ENCODE measurements around the gene AP4M1.

AP4M1 gene, protein sequence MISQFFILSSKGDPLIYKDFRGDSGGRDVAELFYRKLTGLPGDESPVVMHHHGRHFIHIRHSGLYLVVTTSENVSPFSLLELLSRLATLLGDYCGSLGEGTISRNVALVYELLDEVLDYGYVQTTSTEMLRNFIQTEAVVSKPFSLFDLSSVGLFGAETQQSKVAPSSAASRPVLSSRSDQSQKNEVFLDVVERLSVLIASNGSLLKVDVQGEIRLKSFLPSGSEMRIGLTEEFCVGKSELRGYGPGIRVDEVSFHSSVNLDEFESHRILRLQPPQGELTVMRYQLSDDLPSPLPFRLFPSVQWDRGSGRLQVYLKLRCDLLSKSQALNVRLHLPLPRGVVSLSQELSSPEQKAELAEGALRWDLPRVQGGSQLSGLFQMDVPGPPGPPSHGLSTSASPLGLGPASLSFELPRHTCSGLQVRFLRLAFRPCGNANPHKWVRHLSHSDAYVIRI

DNA sequence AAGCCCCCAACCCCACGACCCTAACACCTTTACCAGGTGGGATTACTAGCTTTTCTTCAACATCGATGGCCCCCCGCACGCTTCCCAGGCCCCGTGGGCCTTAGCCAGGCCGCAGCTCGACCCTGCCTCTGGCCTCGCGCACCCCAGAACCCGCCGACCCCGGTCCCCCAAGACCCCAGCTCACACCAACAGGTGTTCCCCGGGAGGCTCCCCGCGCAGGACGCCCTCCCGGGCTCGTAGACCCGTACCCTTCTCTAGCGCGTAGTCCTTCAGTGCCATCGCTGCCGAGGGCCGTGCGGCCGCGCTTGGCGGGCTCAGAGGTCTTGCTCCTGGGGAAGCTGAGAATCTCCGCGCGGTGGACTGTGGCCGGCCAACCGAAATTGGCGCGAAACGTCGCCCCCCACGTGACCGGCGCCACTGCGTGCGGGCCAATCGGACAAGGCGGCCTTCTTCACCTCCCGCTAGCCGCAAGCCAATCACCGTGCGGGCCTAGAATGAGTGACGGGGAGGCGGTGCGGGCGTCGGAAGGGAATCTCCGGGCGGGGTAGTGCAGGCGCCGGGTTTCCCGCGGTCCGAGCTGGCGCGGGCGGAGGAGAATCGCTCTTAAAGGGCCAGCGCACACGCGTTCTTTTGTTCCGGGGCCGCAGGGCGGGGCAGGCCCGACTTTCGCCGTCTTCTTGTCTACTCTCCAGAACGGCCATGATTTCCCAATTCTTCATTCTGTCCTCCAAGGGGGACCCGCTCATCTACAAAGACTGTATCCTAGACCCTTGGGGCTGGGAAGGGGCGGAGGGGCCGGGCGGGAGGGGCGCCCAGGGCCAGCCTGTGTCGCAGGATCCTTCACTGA, at the start of gene AP4M1, which contains the start of gene MCM7:
AP4M1 (plus strand) TSS at position 628 of the 847 bp plus-strand sequence; CDS start at position 700, 72 bp downstream.
MCM7 (minus strand) TSS at position 382 of the 847 bp plus-strand sequence; CDS start at position 279, 103 bp downstream.
- peak within 1 kb of the TSS; percentile 98 for H3K27ac Mint-ChIP-seq
- peaks cover 44% of the 10 kb centered on the region for H3K36me3 Mint-ChIP-seq (ENCODE audit: low read depth)
- H3K4me1 Mint-ChIP-seq: peaks cover 43% of the 10 kb centered on the region
- no peaks in the 10 kb centered on the region for H3K9me3 Mint-ChIP-seq
- DNase-seq (peak; percentile 98), ATAC-seq (peak; percentile 88)
- H3K27me3 Mint-ChIP-seq: peaks cover 2% of the 10 kb centered on the region
- H3K4me3 Mint-ChIP-seq: peak within 1 kb of the TSS; percentile 90

DNA sequence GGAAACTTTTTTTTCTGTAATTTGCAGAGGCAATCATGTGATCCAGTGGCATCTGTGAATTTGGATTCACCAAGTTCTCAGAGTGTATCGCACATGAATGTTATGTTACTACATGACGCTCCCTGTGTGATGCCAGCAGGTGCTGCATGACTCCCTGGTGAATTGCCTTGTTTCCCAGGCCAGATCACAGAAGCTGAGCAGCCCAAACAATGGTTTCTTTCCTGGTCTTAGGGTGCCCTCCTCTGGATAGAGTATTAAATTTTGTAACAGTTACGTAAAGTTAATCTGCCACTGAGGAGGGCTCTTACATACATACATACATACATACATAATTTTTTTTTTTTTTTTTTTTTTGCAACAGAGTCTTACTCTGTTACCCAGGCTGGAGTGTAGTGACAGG, 48.2 kb upstream of the AP4M1 start:
- peak; percentile 6 for ATAC-seq
- Mint-ChIP-seq H3K9me3 (no peaks in the 10 kb centered on the region), H3K4me1 (peaks cover 22% of the 10 kb centered on the region), H3K4me3 (no peak overlapping the region), H3K27me3 (no peaks in the 10 kb centered on the region), H3K27ac (no peak overlapping the region), H3K36me3 (ENCODE audit: low read depth) (peaks cover 2% of the 10 kb centered on the region)
- DNase-seq: no peak

DNA sequence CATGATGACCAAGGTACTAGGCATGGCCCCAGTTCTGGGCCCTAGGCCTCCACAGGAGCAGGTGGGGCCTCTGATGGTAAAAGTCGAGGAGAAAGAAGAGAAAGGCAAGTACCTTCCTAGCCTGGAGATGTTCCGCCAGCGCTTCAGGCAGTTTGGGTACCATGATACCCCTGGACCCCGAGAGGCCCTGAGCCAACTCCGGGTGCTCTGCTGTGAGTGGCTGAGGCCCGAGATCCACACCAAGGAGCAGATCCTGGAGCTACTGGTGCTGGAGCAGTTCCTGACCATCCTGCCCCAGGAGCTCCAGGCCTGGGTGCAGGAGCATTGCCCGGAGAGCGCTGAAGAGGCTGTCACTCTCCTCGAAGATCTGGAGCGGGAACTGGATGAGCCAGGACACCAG, 44.4 kb upstream of the AP4M1 start:
- H3K4me1 Mint-ChIP-seq: no peaks in the 10 kb centered on the region
- ATAC-seq (no peak), DNase-seq (no peak)
- no peaks in the 10 kb centered on the region for H3K27me3 Mint-ChIP-seq
- no peak overlapping the region for H3K27ac Mint-ChIP-seq
- no peaks in the 10 kb centered on the region for H3K9me3 Mint-ChIP-seq
- no peak overlapping the region for H3K4me3 Mint-ChIP-seq
- peaks cover 12% of the 10 kb centered on the region for H3K36me3 Mint-ChIP-seq (ENCODE audit: low read depth)

DNA sequence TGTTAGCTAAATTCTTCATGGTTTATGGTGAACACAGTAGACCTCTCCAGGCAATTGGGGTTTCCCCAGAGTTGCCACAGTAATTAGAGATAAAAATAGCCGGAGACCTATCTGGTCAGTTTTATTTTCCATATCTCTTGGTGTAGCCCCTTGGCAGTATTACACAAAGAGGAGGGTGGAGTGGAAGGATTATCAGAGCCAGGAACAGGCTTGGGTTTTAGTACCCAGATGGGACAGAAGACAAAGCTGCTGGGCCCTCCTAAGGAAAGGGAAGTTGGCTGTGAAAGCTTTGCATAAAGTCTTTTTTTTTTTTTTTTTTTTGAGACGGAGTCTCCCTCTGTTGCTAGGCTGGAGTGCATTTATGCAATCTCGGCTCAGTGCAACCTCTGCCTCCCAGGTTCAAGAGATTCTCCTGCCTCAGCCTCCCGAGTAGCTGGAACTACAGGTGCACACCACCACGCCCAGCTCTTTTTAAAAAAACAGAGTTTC, 42.1 kb upstream of the AP4M1 start:
- H3K4me1 Mint-ChIP-seq: no peaks in the 10 kb centered on the region
- ATAC-seq (no peak), DNase-seq (no peak)
- no peaks in the 10 kb centered on the region for H3K9me3 Mint-ChIP-seq
- no peak overlapping the region for H3K4me3 Mint-ChIP-seq
- no peaks in the 10 kb centered on the region for H3K27me3 Mint-ChIP-seq
- H3K27ac Mint-ChIP-seq: no peak overlapping the region
- H3K36me3 Mint-ChIP-seq (ENCODE audit: low read depth): peaks cover 16% of the 10 kb centered on the region

DNA sequence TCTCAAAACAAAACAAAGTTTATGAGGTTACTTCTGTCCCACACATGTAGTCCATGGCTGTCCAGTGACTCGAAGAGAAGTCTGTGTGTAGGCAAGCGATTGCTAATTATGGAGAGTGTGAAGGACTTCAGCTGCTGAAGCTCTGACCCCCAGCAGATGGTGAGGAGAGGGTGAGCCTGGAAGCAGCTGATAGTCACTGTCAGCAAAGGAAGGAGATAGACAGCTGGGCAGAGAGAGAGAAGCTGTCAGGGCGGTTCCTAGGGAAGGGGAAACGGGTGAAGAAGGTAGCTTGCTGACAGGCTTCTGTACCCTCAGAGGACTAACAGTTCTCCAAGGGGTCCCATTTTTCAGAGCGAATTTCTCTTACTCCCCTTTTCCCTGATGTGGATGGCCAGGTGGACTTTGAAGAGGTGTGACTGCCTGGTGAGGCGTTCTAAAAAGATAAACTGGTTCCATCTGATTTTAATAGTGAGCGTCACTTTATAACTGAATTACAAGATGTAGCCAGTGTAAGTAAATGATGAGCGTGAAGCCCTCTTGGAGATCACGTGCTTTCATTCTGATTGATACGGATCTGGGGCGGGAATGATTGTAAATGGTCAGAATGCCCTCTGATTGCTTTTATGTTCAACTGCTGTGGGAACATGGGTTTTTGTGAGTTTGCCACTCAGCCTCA, 39.8 kb upstream of the AP4M1 start:
- no peak for ATAC-seq
- DNase-seq: no peak
- H3K9me3 Mint-ChIP-seq: no peaks in the 10 kb centered on the region
- H3K27ac Mint-ChIP-seq: no peak overlapping the region
- peaks cover 25% of the 10 kb centered on the region for H3K36me3 Mint-ChIP-seq (ENCODE audit: low read depth)
- no peak overlapping the region for H3K4me3 Mint-ChIP-seq
- H3K27me3 Mint-ChIP-seq: no peaks in the 10 kb centered on the region
- H3K4me1 Mint-ChIP-seq: no peaks in the 10 kb centered on the region

DNA sequence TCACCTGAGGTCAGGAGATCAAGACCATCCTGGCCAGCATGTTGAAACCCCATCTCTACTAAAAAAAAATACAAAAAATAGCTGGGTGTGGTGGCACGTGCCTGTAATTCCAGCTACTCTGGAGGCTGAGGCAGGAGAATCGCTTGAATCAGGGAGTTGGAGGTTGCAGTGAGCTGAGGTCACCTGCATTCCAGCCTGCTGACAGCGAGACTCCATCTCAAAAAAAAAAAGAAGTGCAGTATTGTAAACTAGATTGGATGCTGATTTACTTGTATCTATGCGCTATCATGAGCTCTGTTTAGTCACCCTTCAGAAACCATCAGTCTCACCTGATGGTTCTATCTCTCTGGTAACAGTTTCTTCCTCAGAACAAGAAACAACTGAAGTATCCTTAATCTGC, 38.1 kb upstream of the AP4M1 start:
- ATAC-seq: no peak
- H3K27me3 Mint-ChIP-seq: no peaks in the 10 kb centered on the region
- no peak overlapping the region for H3K27ac Mint-ChIP-seq
- DNase-seq: no peak
- H3K36me3 Mint-ChIP-seq (ENCODE audit: low read depth): peaks cover 32% of the 10 kb centered on the region
- H3K4me3 Mint-ChIP-seq: no peak overlapping the region
- H3K4me1 Mint-ChIP-seq: no peaks in the 10 kb centered on the region
- no peaks in the 10 kb centered on the region for H3K9me3 Mint-ChIP-seq

DNA sequence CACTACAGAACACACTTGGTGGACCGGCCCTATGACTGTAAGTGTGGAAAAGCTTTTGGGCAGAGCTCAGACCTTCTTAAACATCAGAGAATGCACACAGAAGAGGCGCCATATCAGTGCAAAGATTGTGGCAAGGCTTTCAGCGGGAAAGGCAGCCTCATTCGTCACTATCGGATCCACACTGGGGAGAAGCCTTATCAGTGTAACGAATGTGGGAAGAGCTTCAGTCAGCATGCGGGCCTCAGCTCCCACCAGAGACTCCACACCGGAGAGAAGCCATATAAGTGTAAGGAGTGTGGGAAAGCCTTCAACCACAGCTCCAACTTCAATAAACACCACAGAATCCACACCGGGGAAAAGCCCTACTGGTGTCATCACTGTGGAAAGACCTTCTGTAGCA, 37.3 kb upstream of the AP4M1 start:
- Mint-ChIP-seq H3K27ac (no peak overlapping the region), H3K27me3 (no peaks in the 10 kb centered on the region), H3K36me3 (ENCODE audit: low read depth) (peaks cover 33% of the 10 kb centered on the region), H3K4me3 (no peak overlapping the region), H3K4me1 (no peaks in the 10 kb centered on the region), H3K9me3 (no peaks in the 10 kb centered on the region)
- ATAC-seq (no peak), DNase-seq (no peak)

DNA sequence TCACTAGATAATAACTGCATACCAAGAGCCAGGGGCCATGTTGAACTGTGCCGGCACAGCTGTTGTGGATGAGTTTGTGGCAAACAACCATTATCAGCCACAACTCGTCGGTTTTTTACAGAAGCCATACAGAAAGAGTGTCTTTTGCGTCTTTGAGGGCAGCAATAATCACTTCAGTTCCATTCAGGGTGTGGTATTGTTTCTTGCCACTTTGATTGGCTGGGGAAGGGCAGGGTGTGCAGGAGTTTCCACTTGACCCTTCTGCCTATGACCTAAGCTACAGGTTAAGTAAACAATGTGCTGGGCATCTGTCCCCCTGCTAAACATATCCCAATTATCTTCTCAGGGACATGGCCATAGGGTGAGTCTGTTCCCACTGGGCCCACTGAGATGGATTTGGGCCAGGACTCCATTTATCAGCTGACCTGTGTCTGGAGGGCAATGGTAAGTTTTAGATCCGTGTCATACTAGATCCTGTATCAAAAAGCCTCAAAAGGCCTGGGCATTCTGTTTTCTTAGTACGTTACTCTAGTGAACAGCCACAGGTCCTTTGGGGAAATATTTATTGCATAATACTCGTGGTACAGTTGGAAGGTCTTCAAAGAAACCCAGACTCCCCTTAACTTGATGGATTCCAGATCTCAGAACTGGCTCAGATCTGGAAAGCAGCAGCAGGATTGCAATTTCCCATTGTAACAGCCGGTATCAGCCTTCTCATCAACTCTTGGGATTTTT, 35.8 kb upstream of the AP4M1 start:
- Mint-ChIP-seq H3K27ac (no peak overlapping the region), H3K9me3 (no peaks in the 10 kb centered on the region), H3K4me3 (no peak overlapping the region), H3K36me3 (ENCODE audit: low read depth) (peaks cover 41% of the 10 kb centered on the region), H3K27me3 (no peaks in the 10 kb centered on the region), H3K4me1 (no peaks in the 10 kb centered on the region)
- ATAC-seq: no peak
- no peak for DNase-seq

DNA sequence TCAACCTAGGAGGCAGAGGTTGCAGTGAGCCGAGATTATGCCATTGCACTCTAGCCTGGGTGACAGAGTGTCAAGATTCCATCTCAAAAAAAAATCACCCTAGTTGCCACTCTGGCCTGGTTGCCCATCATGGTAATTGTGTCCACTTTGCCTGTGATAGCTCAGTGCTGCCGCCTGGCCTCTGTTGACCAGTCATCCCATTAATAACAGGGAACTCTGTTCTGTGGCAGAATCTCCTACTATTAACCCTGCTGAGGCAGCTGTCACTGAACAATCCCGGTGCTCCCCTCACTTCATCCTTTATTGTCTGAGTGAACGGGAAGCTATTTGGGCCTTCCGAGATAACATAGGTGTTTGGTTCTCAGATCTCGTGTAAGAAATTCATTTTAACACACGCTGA, 34.5 kb upstream of the AP4M1 start:
- Mint-ChIP-seq H3K27me3 (no peaks in the 10 kb centered on the region), H3K27ac (no peak overlapping the region), H3K9me3 (peaks cover 12% of the 10 kb centered on the region), H3K4me3 (no peak overlapping the region), H3K4me1 (no peaks in the 10 kb centered on the region), H3K36me3 (ENCODE audit: low read depth) (peaks cover 52% of the 10 kb centered on the region)
- DNase-seq (no peak), ATAC-seq (no peak)

DNA sequence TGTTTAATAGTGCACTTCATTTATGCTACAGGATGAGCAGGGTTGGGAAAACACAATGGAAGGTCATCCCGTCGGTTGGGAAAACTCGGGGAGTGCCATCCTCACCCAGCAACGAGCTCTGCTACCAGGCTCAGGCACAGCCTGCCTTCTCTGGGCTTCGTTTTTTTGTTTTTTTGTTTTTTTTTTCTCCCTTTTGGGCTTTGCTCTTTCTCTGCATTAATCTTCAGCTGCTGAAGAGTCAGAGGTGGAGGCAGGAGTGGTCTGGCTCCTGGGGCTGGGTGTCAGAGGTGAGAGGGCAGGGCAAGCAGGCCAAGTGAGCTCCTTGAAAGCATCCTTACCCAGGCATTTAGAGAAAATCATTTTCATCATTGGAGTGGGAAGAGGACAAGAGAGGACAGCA, 31.5 kb upstream of the AP4M1 start:
- peaks cover 23% of the 10 kb centered on the region for H3K9me3 Mint-ChIP-seq
- DNase-seq (no peak), ATAC-seq (no peak)
- no peak overlapping the region for H3K4me3 Mint-ChIP-seq
- no peaks in the 10 kb centered on the region for H3K27me3 Mint-ChIP-seq
- H3K4me1 Mint-ChIP-seq: no peaks in the 10 kb centered on the region
- no peak overlapping the region for H3K27ac Mint-ChIP-seq
- peaks cover 71% of the 10 kb centered on the region for H3K36me3 Mint-ChIP-seq (ENCODE audit: low read depth)

DNA sequence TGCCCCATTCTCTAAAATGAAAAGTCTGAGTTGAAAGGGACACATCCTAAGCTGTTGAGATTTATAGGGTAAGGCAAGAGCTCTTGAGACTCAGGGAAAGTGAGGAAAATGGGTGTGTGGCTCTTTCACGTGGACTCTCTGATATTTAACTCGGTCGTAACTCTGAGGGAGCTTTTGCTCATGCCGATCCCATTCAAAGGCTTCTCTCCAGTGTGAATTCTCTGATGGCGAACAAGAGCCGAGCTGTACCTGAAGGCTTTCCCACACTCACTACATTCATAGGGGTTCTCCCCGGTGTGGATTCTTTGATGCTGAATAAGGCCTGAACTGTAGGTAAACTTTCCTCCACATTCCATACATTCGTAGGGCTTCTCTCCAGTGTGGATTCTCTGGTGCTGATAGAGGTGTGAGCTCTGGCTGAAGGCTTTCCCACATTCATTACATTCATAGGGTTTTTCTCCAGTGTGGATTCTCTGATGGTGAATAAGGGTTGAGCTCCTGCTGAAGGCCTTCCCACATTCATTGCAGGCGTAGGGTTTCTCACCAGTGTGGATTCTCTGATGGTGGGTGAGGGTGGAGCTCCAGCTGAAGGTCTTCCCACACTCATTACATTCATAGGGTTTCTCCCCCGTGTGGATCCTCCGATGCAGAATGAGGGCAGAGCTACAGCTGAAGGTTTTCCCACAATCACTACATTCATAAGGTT, 30.3 kb upstream of the AP4M1 start:
- no peak for ATAC-seq
- Mint-ChIP-seq H3K4me1 (no peaks in the 10 kb centered on the region), H3K9me3 (peaks cover 23% of the 10 kb centered on the region), H3K4me3 (no peak overlapping the region), H3K36me3 (ENCODE audit: low read depth) (peaks cover 81% of the 10 kb centered on the region), H3K27me3 (no peaks in the 10 kb centered on the region), H3K27ac (no peak overlapping the region)
- no peak for DNase-seq

DNA sequence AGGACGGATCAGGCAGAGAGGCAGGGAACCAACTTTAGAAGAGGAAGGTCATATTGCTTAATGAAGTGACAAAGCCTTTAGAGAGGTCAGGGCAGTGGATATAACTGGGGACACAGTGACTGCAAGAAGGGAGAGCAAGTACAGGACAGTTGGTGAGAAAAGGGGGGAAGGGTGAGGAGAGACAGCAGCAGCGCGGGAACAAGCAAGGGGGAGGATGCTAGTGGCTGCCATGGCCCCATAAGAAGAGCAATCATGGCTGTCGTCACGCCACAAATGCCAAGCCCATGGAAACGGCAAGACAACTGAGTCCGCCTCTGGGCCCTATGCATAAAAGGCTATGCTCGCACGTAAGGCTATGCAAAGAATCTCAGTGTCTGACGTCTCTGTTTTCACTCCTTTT, 29.0 kb upstream of the AP4M1 start:
- Mint-ChIP-seq H3K36me3 (ENCODE audit: low read depth) (peaks cover 85% of the 10 kb centered on the region), H3K9me3 (peaks cover 23% of the 10 kb centered on the region), H3K4me3 (no peak overlapping the region), H3K27me3 (no peaks in the 10 kb centered on the region), H3K27ac (no peak overlapping the region), H3K4me1 (no peaks in the 10 kb centered on the region)
- no peak for DNase-seq
- ATAC-seq: no peak

DNA sequence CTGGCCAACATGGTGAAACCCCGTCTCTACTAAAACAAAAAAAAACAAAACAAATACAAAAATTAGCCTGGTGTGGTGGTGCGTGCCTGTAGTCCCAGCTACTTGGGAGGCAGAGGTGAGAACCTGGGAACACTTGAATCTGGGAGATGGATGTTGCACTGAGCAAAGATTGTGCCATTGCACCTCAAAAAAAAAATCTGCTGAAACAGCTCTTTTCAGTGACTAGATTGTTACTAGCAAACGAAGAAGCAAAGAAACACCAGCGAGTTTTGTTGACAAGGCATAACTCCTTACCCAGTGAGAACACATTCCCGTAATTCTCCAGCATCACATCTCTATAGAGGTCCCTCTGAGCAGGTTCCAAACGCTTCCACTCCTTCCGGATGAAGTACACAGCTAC, 26.6 kb upstream of the AP4M1 start:
- Mint-ChIP-seq H3K9me3 (peaks cover 23% of the 10 kb centered on the region), H3K27me3 (no peaks in the 10 kb centered on the region), H3K4me3 (no peak overlapping the region), H3K36me3 (ENCODE audit: low read depth) (peaks cover 78% of the 10 kb centered on the region), H3K4me1 (peaks cover 7% of the 10 kb centered on the region), H3K27ac (no peak overlapping the region)
- no peak for DNase-seq
- no peak for ATAC-seq
